ENCODE data around the gene MPDZ.

GRCh38 chr9:13122756-13123369 is 156.6 kb downstream of the MPDZ start:
- no peak for TF ChIP-seq EZH2 (IDR thresholded peaks at IDR 0.05; ENCODE audit: borderline replicate concordance, low read depth, low read length, severe bottlenecking)
- TF ChIP-seq CTCF (IDR thresholded peaks at IDR 0.05; ENCODE audit: borderline replicate concordance, extremely low read depth, low read length, poor library complexity, severe bottlenecking), result no peak
